Measurements from ENCODE around the gene TAF8.

GRCh38 chr6:42136508-42137193 lies 86.3 kb downstream of the TAF8 start:
- TF ChIP-seq REST (IDR thresholded peaks at IDR 0.05; ENCODE audit: low read depth) (no peak), TEAD4 (IDR thresholded peaks at IDR 0.05) (no peak), NFIC (IDR thresholded peaks at IDR 0.05) (no peak), YY1 (IDR thresholded peaks at IDR 0.05; ENCODE audit: low read depth) (no peak), ZBTB7A (IDR thresholded peaks at IDR 0.05; ENCODE audit: low read depth) (no peak), RAD21 (IDR thresholded peaks at IDR 0.05; ENCODE audit: low read depth) (no peak), CEBPB (IDR thresholded peaks at IDR 0.05) (no peak), TAF1 (IDR thresholded peaks at IDR 0.05; ENCODE audit: low read depth) (no peak), CREB1 (IDR thresholded peaks at IDR 0.05; ENCODE audit: low read depth) (no peak), USF1 (IDR thresholded peaks at IDR 0.05) (no peak), FOXM1 (IDR thresholded peaks at IDR 0.05; ENCODE audit: borderline replicate concordance, low read depth) (no peak), EP300 (IDR thresholded peaks at IDR 0.05; ENCODE audit: borderline replicate concordance) (no peak)
